Cardiac fibroblast (primary cell): ENCODE measurements around the gene CNNM1.

Experiments used
- DNase-seq, 2 donors: peaks; one replicate each; pipeline versions ENCODE4 v3.0.0 to v3.0.0-alpha.2; 2010; ENCODE audit warnings: low read depth in 2 of 2
- H3K4me3 ChIP-seq, 2 donors: replicated peaks in 1 of 2; 1 replicate in 1 of 2; 2 replicates in 1 of 2; pipeline ENCODE4 v1.5.1; 2011; ENCODE audit warnings: low read depth in 2 of 2, low read length in 2 of 2, mild to moderate bottlenecking in 2 of 2, moderate library complexity in 1 of 2
- CTCF ChIP-seq: IDR thresholded peaks from one replicate; pipeline ENCODE4 v1.5.1; 2011; ENCODE audit warnings: low read depth, mild to moderate bottlenecking, low read length, inconsistent platforms

CNNM1 gene

DNA sequence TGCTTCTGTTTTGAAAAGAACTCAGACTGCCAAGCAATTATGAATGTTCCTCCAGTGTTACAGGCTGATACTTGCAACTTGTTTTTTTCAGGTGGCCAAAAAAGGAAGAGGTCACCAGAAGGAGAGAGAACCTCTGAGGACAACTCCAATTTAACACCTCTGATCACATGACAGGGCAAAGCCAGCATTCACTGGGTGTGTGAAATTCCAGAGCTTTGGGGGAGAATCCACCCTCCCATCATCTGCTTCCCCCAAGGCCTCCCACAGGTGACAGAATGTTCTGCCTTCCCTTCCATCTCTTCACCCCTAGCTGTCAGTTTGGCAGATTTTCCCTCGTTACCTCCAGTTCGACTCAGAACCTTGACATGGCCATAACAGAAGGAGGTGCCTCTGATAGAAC, 62.2 kb downstream of the CNNM1 start:
- H3K4me3 ChIP-seq = no peak overlapping the region
- no peak for TF ChIP-seq CTCF
- DNase-seq = no peak

- no peak for DNase-seq
- H3K4me3 ChIP-seq = no peak overlapping the region
- TF ChIP-seq CTCF = no peak
Observed at GRCh38 chr10:99393036-99393435, 63.9 kb downstream of the CNNM1 start.

DNA sequence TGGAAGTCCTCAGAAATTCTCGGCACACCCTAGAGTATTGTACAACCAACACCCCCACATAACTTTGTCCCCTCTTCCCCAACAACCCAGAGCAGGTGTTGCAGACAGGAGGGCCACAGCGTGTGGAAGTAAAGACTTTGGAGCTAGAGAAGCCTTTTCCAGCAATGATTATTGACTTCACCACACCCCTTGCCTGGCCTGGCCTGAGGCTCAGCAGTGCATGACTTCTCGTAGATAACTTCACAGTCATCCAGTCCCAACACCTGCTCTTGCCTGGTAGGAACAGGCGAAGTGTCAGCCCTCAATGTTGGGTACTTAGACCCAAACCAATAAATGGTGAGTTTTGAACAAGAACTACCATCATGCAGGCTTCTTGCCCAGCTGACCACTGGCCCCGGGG, 64.5 kb downstream of the CNNM1 start:
- TF ChIP-seq CTCF = no peak
- no peak overlapping the region for H3K4me3 ChIP-seq
- no peak for DNase-seq

DNA sequence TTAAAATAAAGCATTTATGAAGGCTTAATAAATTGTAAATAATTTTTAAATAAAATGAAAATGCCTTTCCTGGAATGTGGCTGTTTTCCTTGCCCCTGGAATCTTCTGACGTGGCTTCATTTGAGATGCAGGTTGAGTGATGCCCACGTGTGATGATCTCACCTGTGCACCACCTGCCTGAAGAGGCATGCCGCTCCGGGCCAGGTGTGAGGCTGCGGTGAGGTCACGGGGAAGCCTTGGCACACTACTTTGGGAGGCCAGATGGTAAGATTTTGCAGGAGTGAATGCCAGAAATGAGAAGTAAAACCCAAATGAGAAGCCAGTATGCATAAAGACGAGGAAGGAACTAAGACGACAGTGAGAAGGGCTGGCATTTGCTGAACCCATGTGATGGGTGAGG, 65.1 kb downstream of the CNNM1 start:
- no peak for TF ChIP-seq CTCF
- no peak overlapping the region for H3K4me3 ChIP-seq
- DNase-seq = no peak

- TF ChIP-seq CTCF = no peak
- DNase-seq = no peak
- no peak overlapping the region for H3K4me3 ChIP-seq
Observed at GRCh38 chr10:99394761-99395386, 65.7 kb downstream of the CNNM1 start.

DNA sequence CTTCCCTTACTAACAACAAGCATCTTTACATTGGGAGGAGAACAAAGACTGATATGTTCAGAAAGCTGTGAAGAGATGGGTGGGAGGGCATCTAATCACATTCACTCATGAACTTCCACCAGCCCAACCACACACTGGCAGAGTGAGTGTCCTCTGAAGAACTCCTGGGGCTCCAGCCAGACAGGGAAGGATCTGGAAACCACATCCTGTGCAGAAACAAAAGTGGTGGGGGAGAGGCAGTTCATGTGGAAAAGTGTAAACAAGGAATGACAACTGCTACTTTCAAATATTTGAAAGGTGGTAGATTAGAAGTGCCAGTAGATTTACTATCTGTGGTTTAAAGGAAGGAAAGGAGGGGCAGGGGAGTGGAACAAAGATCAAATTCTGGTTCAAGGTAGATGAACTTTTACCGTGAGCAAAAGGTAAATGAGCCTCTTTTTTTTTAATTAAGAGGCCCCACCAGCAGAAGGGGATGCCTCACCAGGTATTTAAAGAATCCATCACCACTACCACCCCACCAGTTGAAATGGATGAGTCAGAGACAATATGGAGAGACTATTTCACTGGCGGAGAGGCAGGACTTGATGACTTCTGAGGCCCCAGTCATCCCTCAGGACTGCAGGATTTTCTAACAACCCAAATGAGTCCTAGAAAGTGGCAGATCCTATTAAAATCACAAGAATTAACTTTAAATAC, 66.7 kb downstream of the CNNM1 start:
- H3K4me3 ChIP-seq = no peak overlapping the region
- no peak for TF ChIP-seq CTCF
- peak; percentile 78 to 82 for DNase-seq

- TF ChIP-seq CTCF = no peak
Observed at GRCh38 chr10:99396471-99396870, 67.3 kb downstream of the CNNM1 start.

More at GRCh38 chr10:99396471-99396870, 67.3 kb downstream of the CNNM1 start:
- no peak overlapping the region for H3K4me3 ChIP-seq
- DNase-seq = peak; percentile 58 to 77
